GM18505 (cell line): Measurements from ENCODE around the gene FAM209B.

ENCODE experiments used
- ATAC-seq: cut with Tn5 transposase; IDR thresholded peaks from one replicate; pipeline ENCODE4 v1.9.1; 2021; ENCODE audit not compliant: unreplicated experiment
- POLR2A ChIP-seq: IDR thresholded peaks from 4 replicates; pipeline ENCODE4 v1.6.1; 2011; ENCODE audit warnings: borderline replicate concordance; ENCODE audit not compliant: insufficient read depth, insufficient read length; ENCODE audit errors: extremely low read depth

Gene FAM209B

GRCh38 chr20:56565511-56565910 lies 32.5 kb downstream of the FAM209B start:
- no peak for ATAC-seq
- no peak for TF ChIP-seq POLR2A

GRCh38 chr20:56566621-56567020 lies 33.6 kb downstream of the FAM209B start:
- no peak for TF ChIP-seq POLR2A
- ATAC-seq, result no peak

GRCh38 chr20:56570832-56571231 lies 37.8 kb downstream of the FAM209B start:
- ATAC-seq, result no peak
- no peak for TF ChIP-seq POLR2A

GRCh38 chr20:56572172-56572571 lies 39.1 kb downstream of the FAM209B start:
- TF ChIP-seq POLR2A, result no peak
- no peak for ATAC-seq

GRCh38 chr20:56573986-56574385 lies 40.9 kb downstream of the FAM209B start:
- TF ChIP-seq POLR2A, result no peak
- ATAC-seq, result no peak

GRCh38 chr20:56574531-56575142 lies 41.6 kb downstream of the FAM209B start:
- ATAC-seq, result no peak
- TF ChIP-seq POLR2A, result no peak

- no peak for TF ChIP-seq POLR2A
- no peak for ATAC-seq
Observed at GRCh38 chr20:56575157-56575556, 42.1 kb downstream of the FAM209B start.

- no peak for ATAC-seq
- no peak for TF ChIP-seq POLR2A
Observed at GRCh38 chr20:56575961-56576360, 42.9 kb downstream of the FAM209B start.

- TF ChIP-seq POLR2A, result no peak
- ATAC-seq, result no peak
Observed at GRCh38 chr20:56579301-56579710, 46.3 kb downstream of the FAM209B start.

- no peak for TF ChIP-seq POLR2A
- no peak for ATAC-seq
Observed at GRCh38 chr20:56580226-56580625, 47.2 kb downstream of the FAM209B start.

GRCh38 chr20:56581701-56582100 lies 48.7 kb downstream of the FAM209B start:
- no peak for ATAC-seq
- no peak for TF ChIP-seq POLR2A

- no peak for ATAC-seq
- TF ChIP-seq POLR2A, result no peak
Observed at GRCh38 chr20:56582542-56582941, 49.5 kb downstream of the FAM209B start.

GRCh38 chr20:56584916-56585315 lies 51.9 kb downstream of the FAM209B start:
- no peak for TF ChIP-seq POLR2A
- ATAC-seq, result no peak
